GM13977 (cell line): ENCODE measurements around the gene HIVEP2.

Experiments used
- DNase-seq: peaks from one replicate; pipeline ENCODE4 v3.0.0; 2012; ENCODE audit warnings: low spot score
- CTCF ChIP-seq: IDR thresholded peaks from 2 replicates; pipeline ENCODE4 v1.5.1; 2012; ENCODE audit warnings: mild to moderate bottlenecking, control low read depth; ENCODE audit not compliant: insufficient read depth; ENCODE audit errors: extremely low read depth, missing control alignments
- in situ Hi-C: fragments of 300-500 bp; cut with MboI; formaldehyde crosslinking; loops from one replicate; pipeline ENCODE4 v1.12.0; 2022; ENCODE audit warnings: low sequenced_read_pairs, low pct_unique_long_range_greater_than_20kb, mixed read lengths, inconsistent platforms; ENCODE audit not compliant: unreplicated experiment

Gene HIVEP2

GRCh38 chr6:142844065-142844755, 100.8 kb downstream of the HIVEP2 start:
- in situ Hi-C loops = no loop called here
- DNase-seq = no peak

GRCh38 chr6:142843361-142843760, 101.6 kb downstream of the HIVEP2 start:
- TF ChIP-seq CTCF = no peak
- DNase-seq = no peak
- in situ Hi-C loops = no loop called here

More at GRCh38 chr6:142844065-142844755, 100.8 kb downstream of the HIVEP2 start:
- no peak for TF ChIP-seq CTCF

- in situ Hi-C loops = no loop called here
- DNase-seq = peak; percentile 25
- no peak for TF ChIP-seq CTCF
Observed at GRCh38 chr6:142842418-142843261, 102.3 kb downstream of the HIVEP2 start.

- in situ Hi-C loops = no loop called here
Observed at GRCh38 chr6:142841915-142842314, 103.1 kb downstream of the HIVEP2 start.

GRCh38 chr6:142839686-142840040, 105.3 kb downstream of the HIVEP2 start:
- in situ Hi-C loops = no loop called here
- no peak for TF ChIP-seq CTCF
- DNase-seq = no peak

More at GRCh38 chr6:142841915-142842314, 103.1 kb downstream of the HIVEP2 start:
- DNase-seq = no peak
- TF ChIP-seq CTCF = no peak

GRCh38 chr6:142838821-142839685, 105.9 kb downstream of the HIVEP2 start:
- in situ Hi-C loops = no loop called here
- no peak for TF ChIP-seq CTCF
- DNase-seq = no peak
